ENCODE data around the gene TSHZ2. TPM values are rescaled to one million over a fixed set of nuclear protein-coding genes. Genes with fewer than 3 reads are reported as not detected.

Gene TSHZ2
- total RNA-seq, 4 donors from 2014 or later = 28.6 to 40.1 (median 35.5) TPM

GRCh38 chr20:53533500-53533899 is 561.3 kb downstream of the TSHZ2 start:
- no peak for TF ChIP-seq CTCF (IDR thresholded peaks at IDR 0.05; ENCODE audit: low read depth)

GRCh38 chr20:53534037-53534436 is 561.9 kb downstream of the TSHZ2 start:
- TF ChIP-seq CTCF (IDR thresholded peaks at IDR 0.05; ENCODE audit: low read depth) = no peak

- TF ChIP-seq CTCF (IDR thresholded peaks at IDR 0.05; ENCODE audit: low read depth) = no peak
Observed at GRCh38 chr20:53535878-53536277, 563.7 kb downstream of the TSHZ2 start.

- TF ChIP-seq CTCF (IDR thresholded peaks at IDR 0.05; ENCODE audit: low read depth) = no peak
Observed at GRCh38 chr20:53539516-53539915, 567.4 kb downstream of the TSHZ2 start.

Small RNAs within 50 kb of the gene (small RNA-seq; reads per million reads assigned to genes)
- gene RF00019 = 0.49 reads per million
